M059J (cell line): Measurements from ENCODE around the gene LSM7. TPM values are rescaled to one million over a fixed set of nuclear protein-coding genes. Genes with fewer than 3 reads are reported as not detected.

ENCODE experiments used
- DNase-seq: peaks from one replicate; pipeline ENCODE4 v3.0.0-alpha.2; 2012; ENCODE audit warnings: low read depth
- total RNA-seq: library from RNA; depleted of rRNA; stranded (reverse); fragments of >200 nt; shearing (Covaris generic); gene quantifications from 2 replicates; pipeline ENCODE4 v1.2.3, GENCODE V29; 2014

LSM7 gene
- total RNA-seq, 1 experiment from 2014 or later, result 327 TPM

DNA sequence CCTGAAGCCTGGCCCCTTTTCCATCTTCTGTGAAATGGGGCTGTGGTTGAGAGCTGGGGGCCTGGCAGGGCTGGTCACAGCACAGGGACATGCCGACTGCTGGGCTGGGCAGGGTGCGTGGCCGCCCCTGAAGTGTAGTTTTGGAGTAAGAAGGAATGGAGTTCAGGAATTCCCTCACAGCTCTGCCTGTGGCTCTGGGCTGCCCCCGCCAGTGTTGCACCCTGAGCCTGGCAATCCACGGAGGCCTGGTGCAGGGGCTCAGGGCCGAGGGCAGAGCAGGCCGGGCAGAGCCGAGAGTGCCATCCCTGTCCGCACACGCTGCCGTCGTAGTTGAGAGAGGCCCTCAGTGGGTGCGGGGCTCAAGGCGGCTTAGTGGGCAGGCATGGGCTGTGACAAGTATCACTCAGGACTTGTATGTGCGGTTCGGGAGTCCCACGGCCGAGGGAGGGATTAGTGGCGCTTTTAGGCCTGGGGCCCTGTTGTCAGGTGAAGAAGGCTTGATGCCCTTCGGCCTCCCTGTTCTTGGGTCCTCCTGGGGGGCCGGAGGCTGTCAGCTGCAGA lies 9.7 kb upstream of the LSM7 start:
- no peak for DNase-seq

DNA sequence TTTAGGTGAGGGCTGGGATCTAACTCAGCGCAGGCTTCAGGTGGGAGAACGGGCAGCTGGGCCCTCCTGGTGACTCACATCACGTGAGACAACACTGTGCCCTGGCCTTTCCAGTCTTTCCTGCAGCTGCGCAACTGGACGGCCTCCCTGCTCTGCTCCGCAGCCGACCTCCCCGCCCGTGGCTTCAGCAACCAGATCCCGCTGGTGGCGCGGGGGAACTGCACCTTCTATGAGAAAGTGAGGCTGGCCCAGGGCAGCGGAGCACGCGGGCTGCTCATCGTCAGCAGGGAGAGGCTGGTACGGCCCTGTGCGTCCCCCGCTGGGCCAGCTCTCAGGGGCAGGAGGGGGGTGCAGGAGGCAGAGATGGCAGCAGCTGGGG lies 8.9 kb upstream of the LSM7 start:
- DNase-seq, result no peak

DNA sequence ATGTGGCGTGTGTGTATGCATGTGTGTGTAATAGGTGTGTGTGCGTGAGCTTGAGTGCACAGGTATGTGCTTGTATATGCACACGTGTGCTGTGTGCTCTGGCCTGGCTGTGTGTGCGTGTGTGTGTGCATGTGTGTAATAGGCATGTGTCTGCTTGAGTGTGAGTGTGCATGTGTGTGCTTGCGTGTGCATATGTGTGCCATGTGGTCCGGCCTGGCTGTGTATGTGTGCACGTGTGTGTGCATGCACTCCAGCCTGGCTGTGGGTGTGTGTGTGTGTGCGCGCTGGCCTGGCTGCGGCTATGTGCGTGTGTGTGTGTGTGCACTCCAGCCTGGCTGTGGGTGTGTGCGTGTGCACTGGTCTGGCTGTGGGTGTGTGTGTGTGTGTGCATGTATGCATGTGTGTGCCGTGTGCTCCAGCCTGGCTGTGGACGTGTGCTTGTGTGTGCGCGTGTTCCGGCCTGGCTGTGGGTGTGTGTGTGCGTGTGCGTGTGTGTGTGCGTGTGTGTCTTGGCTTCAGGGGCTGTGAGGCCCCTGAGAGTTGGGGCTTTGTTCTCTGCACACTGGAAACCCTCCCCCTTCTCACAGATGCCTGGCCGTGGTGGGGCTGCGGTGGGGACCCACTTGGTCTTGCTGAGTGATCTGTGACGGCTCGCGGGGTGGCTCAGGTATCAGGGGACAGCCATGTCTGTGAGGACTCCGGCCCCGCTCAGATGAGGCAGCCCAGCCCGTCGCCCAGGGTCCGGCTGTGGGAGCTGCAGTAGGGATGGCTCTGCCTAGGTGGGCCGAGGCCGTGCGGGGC lies 8.3 kb upstream of the LSM7 start:
- no peak for DNase-seq

DNA sequence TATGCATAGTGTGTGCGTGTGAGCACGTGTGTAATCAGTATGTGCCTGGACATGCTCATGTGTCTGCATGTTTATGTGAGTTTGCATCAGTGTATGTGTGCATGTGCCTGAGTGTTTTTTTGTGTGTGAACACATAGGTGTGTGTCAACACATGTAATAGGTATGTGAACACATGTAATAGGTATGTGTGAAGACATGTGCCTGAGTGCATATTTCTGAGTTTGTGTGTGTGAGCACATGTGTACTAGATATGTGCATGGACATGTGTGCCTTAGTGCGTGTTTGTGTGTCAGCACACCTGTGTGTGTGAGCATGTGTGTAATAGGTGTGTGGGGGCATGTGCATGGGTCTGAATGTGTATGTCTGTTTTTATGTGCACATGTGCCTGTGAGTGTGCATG lies 7.5 kb upstream of the LSM7 start:
- DNase-seq, result no peak

DNA sequence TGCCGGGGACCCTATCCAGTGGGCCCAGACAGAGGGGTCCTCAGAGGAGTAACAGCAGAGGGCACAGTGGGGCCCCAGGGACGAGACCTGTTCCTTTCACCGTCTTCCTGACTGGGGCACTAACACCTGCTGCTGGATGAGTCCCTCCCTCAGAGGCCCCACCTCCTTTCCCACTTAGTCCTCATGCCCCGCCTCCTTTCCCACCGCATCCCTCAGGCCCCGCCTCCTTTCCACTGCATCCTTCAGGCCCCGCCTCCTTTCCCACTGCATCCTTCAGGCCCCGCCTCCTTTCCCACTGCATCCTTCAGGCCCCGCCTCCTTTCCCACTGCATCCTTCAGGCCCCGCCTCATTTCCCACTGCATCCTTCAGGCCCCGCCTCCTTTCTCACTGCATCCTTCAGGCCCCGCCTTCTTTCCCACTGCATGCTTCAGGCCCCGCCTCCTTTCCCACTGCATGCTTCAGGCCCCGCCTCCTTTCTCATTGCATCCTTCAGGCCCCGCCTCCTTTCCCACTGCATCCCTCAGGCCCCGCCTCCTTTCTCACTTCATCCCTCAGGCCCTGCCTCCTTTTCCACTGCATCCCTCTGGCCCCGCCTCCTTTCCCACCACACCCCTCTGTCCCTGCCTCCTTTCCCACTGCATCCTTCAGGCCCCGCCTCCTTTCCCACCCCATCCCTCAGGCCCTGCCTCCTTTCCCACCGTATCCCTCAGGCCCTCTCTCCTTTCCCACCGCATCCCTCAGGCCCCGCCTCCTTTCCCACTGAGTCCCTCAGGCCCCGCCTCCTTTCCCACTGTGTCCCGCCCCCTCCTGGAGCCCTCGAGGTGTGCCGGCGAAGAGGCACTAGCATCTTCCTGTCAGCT lies 6.8 kb upstream of the LSM7 start:
- no peak for DNase-seq

DNA sequence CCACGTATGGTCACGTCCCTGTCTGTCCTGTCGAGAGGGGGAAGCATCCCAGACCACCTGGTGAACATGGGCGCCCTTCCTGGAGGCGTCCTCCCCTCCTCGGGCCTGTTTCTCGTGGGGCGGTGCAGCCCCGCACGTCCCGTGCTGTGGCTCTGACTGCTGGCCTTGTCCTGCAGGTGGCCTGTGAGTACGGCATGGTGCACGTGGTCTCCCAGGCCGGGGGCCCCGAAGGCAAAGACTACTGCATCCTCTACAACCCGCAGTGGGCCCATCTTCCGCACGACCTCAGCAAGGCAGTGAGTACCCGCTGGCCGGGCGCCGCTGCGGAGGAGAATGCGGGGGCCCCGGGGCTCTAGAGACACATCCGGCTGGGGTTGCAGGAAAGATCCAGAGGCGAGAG lies 6.0 kb upstream of the LSM7 start:
- DNase-seq, result no peak

DNA sequence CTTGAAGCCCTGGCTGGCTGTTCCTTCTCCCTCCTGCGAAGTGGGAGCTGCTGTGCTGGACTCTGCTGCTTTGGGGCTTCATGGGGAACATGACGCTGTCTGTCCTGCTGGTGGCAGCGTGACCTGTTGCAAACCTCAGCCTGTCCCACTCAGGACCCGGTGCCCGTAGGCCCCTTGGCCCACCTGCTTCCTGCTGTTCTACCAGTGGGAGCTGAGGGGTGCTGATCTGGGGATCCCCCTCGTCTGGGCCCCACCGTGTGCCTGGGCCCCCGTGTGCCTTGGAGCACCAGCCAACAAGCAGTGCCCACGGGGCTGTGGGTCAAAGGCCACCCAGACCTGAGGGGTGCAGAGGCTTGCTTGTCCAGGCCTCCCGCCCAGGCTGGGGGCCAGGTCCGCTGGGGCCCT lies 5.4 kb upstream of the LSM7 start:
- no peak for DNase-seq

DNA sequence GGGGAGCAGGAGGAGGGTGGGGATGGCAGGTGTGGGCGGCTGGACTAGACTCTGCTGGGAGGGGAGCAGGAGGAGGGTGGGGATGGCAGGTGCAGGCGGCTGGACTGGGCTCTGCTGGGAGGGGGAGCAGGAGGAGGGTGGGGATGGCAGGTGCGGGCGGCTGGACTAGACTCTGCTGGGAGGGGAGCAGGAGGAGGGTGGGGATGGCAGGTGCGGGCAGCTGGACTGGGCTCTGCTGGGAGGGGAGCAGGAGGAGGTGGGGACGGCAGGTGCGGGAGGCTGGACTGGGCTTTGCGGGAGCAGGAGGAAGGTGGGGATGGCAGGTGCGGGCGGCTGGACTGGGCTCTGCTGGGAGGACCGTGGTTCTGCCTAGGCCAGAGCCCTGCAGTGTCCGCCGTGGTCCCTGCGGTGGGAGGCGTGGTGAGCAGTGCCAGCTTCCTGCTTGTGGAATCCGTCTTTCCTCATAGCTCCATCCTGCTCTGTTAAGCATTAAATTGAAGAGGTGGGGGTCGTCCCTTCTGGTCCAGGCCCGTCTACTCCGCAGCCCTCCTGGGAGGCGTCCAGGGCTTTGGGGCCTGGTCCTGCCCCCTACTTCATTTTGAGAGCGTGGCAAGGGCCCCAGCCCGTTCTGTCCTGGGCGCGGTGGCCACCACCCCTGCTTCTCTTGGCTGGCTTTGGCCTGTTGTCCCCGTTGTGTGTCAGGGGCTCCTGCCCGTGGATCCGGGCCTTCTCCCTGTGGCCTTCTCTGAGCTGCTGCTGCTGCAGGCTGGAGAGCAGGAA lies 4.8 kb upstream of the LSM7 start:
- DNase-seq, result no peak

DNA sequence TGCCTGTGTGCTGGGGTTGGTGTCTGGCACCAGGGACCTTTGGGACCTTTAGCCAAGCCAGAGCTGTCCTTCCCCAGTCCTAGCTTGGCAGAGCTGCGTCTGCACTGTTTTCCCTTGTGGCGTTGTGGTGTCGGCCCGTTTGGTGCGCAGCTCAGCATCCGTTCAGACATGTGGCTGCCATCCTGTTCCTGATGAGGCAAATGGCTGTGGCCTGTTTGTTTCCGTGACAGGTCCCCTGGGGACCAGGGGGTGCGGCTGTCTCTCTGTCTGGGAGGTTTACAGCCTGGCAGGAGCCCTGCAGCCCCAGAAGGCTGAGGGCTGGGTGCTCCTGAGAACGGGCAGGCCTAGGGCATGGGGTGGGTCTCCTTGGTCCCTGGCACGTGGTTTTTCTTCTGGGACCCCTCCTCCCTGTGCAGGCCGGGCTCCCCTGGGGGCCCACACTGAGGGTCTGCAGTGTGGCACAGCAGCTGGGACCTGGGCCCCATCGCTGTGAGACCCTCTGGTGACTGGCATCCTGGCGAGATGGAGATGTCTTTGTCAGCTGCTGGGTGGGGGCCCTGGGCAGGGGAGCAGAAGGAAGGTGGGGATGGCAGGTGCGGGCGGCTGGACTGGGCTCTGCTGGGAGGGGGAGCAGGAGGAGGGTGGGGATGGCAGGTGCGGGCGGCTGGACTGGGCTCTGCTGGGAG lies 4.1 kb upstream of the LSM7 start:
- DNase-seq, result no peak

DNA sequence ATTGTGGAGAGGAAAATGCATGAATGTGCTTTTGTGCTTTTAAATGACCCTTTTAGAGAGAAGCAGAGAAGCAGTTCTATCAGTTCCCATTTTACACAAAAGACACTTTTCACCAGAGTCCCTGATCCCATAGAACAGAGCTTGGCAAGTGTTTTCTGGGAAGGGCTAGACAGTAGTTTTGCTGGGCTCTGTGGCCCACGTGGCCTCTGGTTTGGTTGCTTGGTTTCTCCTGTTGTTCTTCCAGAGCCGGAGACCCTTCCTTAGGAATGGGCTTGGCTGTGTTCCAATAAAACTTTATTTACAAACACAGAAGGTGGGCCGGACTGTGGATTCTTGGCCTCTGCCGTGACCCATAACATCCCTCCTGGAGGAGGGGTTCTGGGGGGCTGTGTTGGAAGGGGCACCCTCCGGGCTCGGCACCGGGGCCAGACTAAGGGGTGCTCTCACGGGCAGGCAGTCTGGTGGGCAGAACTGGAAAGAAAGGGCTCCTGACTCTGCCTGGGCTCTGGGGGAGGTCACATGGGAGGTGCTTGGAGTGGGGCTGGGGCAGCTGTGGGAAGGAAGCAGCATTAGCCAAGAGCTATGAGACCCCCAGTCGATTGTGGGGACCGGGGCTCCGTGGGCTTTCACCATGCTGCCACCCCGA lies 3.3 kb upstream of the LSM7 start:
- no peak for DNase-seq

DNA sequence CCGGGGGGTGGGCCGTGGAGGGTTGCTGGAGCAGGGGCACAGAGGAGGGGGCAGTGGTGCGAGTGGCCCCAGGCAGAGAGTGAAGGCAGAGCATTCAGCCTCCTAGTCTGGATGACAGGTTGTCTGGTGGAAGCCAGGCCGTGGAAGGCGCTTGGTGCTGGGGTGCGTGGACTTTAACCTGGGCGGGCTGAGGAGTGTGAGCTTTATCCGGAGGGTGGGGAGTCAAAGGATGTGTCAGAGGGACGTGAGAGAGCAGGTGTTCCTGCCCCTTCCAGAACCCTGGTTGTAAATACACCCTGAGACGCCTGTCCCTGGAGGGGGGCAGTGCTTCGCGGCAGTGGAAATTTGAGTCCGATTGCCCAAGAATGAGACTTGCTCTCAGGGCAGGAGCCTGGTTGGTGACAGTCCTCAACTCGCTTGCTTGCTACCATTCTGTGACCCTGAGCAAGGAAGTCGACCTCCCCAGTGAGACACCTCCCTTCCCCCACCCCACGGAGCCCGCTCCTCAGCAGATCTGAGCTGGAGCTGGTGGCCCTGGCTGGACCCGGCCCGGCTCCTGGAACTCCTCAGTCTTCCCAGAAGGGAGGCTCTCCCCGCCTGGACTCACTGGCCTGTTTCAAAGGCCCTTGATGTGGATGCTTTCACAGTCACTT lies 2.4 kb upstream of the LSM7 start:
- no peak for DNase-seq

DNA sequence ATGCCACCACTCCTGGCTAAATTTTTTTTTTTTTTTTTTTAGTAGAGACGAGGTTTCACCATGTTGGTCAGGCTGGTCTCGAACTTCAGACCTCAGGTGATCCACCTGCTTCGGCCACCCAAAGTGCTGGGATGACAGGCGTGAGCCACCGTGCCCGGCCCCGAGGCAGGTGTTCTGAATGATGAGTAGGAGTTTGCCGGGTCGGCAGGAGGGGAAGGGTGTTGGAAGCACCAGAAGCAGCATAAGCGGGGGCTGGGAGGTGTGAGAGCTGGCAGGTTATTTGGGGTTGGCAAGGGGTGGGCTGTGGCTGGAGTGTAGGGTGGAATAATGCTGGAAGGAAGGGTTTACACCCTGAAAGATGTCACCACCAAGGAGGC lies 1.9 kb upstream of the LSM7 start:
- no peak for DNase-seq

DNA sequence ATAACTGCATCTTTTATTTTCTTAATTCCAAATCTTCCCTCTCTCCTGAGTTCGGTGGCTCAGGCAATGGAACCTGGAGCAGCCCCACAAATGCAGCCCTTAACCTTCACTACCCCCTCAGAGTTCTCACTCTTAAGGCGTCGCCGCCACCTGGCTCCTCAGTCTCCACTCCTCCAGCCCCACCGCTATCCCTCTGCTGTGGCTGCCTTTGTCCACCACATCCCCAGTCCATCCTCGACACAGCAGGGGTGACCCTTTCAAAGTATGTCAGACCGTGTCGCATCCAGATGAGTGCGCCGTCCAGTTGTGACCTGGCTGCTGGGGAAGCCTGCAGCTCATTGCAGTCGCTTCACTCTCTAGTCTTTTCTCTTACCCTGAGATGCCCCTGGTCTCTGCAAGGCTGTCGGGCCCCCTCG lies 1.1 kb upstream of the LSM7 start:
- DNase-seq, result no peak

DNA sequence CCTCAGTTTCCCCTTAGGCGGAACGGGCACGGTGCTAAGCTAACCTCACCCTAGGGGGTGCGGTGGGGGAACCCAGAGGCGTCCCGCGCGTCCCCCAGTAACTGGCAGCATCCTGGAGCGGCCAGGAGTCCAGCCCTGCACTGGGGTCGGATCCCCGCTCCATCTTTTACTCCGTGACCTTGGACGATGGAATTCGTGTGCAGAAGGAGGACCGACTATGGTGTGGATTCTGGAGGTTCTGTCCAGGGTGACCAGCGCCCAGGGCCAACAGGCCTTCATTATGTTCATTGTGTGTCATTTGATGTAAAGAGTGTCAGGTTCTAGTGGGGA lies 728 bp upstream of the LSM7 start:
- DNase-seq, result no peak

DNA sequence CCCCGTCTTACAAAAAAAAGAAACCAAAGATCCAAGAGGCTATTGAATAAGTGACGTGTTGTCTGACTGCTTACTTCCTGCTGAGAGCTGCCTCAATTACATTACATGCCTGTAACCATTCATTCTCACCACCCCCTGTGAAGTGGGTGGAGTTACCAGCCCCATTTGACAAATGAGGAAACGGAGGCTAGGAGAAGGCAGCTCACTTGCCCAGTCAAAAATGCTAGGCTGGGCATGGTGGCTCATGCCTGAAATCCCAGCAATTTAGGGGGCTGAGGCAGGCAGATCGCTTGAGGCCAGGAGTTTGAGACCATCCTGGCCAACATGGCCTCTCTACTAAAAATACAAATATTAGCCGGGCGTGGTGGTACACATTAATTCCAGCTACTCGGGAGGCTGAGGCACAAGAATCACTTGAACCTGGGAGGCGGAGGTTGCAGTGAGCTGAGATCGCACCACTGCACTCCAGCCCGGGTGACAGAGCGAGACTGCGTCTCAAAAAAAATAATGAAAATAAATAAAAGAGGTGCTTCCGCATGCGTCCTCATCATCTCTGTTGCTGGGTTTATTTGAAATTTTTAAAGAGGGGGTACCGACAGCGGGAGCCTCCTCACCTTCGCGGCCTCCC lies 499 bp downstream of the LSM7 start:
- DNase-seq, result peak; percentile 81

DNA sequence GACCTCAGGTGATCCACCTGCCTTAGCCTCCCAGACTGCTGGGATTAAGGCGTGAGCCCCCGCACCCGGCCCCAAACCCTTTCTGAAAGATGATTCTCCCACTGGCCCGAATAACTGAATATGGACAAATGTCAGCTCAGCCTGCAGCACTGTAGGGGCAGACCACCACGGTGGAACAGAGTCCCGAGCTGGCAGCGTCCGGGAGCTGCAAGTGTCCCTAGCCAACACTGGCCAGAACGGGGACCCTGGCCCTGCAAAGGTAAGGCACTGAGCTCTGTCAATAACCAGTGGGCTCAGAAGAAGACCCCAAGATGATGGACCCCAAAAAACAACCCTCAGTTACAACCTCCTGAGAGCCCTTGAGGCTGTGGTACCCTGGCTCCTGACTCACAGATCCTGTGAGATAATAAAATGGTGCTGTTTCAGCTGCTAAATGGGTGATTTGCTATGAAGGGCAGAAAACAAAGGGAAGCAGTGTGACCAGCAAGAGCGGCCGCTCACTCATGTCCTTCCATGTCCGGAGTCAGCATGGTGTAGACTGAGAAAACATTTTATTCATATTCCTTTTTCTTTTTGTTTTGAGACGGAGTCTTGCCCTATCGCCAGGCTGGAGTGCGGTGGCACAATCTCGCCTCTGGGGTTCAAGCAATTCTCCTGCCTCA lies 1.6 kb downstream of the LSM7 start:
- no peak for DNase-seq

DNA sequence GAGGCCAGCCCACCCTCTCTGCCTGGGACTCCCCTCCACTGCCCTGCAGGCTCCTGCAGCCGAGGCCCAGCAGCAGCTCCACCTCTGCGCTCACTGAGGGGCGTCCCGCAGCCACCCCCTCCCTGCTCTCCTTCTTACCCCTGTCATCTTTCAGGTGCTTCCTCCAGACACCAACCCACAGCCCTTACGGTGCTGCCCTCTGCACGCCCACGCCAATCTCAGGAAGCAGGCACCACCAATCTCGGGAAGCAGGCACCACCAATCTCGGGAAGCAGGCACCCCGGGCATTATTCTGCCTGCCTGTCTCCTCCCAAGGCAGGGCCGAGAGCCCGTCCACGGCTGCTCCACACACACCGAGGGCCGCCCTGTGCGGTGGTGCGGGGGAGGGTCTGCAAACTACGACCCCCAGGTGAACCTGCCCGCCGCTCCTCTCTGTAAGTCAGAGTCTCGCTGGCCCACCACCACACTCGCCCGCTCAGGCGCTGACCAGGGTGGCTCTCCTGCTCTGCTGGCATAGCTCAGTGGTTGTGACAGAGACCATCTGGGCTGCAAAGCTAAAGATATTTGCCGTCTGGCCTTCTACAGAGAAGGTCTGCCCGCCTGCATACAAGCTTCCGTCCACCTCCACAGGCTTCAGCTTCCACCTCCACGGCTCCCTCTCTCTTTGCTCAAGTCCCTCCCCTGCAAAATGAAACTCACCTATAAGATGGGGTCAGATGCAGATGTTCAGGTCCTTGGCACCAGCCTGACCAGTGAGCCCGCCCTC lies 2.9 kb downstream of the LSM7 start:
- no peak for DNase-seq

DNA sequence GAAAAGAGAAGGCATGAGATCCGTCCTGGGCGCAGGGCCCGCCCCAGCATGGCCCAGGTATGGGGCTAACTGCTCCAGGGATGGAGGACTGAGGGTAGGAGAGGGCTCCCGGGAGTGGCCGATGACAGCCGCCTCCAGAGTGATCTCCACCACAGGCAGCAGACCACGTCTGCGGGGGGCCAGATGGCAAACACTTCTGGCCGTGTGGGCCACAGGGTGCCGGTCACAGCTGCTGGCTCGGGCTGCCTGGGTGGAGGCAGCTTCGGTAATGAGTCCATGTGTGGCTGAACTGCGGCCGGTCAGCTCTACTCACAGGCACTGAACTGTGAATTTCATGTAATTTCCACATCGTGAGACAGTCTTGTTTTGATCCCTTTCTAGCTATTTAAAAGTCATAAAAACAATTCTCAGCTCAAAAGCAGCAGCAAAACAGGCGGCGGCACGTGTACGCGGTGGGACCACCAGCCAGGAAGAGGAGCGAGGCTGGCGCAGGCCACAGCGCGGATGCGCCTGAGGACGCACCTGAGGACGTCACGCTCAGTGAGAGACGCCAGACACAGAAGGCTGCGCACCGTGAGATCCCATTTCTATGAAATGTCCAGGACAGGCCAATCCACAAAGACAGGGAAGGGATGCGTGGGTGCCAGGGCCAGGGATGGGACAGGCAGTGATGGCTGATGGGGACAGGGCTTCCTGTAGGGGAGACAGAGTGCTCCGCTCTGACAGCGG lies 4.0 kb downstream of the LSM7 start:
- no peak for DNase-seq
